ENCODE data around the gene SPHKAP.

- TF ChIP-seq CTCF (conservative IDR thresholded peaks at IDR 0.05; ENCODE audit: low read depth, low read length) (no peak), EZH2 (IDR thresholded peaks at IDR 0.05; ENCODE audit: borderline replicate concordance, low read depth, low read length, poor library complexity, severe bottlenecking) (no peak)
Observed at GRCh38 chr2:228072669-228073068, 108.8 kb downstream of the SPHKAP start.
